H4 (cell line): ENCODE results near the gene UNC50. TPM values are rescaled to one million over a fixed set of nuclear protein-coding genes. Genes with fewer than 3 reads are reported as not detected.
"Not testable (repeated sequence)": the region's sequence is repeated elsewhere in the genome, so short reads cannot be mapped to it uniquely, and the experiment has no call there.

ENCODE experiments used
- DNase-seq: peaks from one replicate; pipeline ENCODE4 v3.0.0-alpha.2; 2015; ENCODE audit warnings: low spot score
- total RNA-seq: library from RNA; depleted of rRNA; stranded (reverse); fragments of >200 nt; shearing (Covaris generic); gene quantifications from 2 replicates; pipeline ENCODE4 v1.2.3, GENCODE V29; 2014

The UNC50 gene
- total RNA-seq, 1 experiment from 2014 or later = 78.7 TPM

DNA sequence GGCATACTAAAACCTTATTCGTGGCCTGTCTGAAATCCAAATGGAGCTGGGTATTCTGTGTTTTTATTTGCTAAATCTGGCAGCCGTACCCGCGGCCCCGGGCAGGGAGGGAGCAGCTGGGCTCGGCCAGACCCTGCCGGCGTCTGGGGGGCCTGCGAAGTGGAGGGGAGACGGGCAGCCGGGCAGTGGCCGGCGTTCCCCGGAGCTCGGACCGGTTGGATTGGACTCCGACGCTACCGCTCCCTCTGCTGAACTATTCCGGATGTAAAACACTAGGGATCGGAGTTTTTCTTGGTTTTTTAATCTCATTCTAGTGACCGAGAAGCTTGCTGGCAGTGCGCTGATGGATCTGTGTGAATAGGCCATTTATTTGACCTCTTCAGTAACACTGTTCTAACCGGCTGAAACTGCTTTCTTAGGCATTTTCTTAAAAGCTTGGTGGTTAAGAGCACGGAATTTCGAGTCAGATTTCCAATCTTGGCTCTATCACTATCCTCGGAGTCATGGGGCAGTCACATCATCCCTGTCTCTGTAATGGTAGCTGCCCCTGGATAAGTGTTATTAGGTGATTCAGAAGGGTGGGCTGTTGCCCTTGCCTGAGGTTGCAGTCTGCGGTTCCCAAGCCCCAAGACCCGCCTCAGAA lies 694 bp downstream of the UNC50 start:
- no peak for DNase-seq

DNA sequence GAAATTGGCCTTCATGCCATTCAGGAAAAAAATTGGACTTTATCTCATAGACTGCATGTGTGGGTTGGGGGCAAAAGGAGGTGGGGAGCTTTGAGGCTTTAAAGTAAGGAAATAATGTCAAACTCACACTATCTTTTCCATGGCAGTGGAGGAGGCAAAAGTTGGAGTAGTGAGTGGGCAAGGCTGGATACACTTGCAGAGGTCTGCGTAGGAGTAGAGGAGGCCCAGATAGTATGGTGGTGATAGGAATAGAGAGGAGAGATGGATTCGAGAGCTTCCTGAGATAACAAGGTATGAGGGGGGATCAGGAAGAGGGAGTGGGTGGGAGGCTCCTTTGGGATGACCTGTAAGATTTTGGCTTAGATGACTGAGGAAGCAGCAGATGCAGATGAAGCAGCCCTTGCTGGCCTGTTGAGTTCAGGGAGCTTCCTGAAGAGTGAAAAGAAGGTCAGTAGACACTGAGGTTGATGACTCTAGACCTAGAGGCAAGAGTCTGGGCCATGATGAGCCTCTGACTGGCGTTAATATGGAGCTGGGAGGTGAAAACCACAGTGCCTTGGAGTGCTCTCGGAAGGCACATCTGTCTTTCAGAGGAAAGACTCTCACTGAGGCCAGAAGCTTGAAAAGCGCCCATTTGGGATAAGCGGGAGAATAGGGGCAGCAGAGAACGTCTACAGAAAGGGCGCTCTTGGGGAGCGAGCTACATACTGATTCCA lies 5.8 kb downstream of the UNC50 start:
- DNase-seq = no peak

DNA sequence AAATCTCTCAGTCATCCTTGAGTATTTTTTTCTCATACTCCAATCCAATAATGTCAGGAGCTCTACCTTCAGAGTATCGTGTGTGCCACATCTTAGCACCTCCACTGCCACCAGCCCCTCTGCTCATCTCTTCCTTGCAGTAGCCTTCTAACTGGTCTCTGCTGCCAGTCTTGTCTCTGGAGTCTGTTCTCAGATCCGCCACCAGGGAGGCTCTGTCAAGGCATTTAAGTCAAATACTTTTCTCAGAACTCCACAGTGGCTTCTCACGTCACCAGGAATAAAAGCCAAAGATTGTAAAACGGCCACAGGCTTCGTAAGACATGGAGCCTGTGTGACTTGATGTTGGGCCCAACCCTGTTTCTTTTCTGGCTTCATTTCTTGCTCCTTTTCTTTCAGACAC lies 7.1 kb downstream of the UNC50 start:
- no peak for DNase-seq

- no peak for DNase-seq
Measured at GRCh38 chr2:98617149-98617548, 8.8 kb downstream of the UNC50 start.

DNA sequence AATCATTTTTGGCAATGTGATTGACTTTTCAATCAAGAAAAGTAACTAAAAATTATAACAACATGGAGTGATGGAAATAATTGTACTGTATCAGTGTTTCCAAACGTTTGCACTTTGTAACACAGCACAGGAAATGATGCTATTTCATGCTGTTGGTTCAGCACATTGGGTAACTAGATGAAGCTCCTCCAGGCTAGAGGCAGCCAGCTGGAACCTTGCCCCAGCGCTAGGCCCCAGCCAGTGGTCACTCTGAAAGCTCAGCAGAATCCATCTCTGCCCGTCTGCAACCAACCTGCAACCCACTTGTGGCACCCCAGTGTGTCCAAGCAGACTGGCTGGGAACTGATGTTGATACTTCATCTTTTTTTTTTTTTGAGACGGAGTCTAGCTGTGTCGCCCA lies 15.3 kb downstream of the UNC50 start:
- DNase-seq = no peak

- no peak for DNase-seq
Measured at GRCh38 chr2:98632351-98632750, 24.0 kb downstream of the UNC50 start.

- DNase-seq = peak; percentile 43
Measured at GRCh38 chr2:98634406-98635092, 26.2 kb downstream of the UNC50 start.

DNA sequence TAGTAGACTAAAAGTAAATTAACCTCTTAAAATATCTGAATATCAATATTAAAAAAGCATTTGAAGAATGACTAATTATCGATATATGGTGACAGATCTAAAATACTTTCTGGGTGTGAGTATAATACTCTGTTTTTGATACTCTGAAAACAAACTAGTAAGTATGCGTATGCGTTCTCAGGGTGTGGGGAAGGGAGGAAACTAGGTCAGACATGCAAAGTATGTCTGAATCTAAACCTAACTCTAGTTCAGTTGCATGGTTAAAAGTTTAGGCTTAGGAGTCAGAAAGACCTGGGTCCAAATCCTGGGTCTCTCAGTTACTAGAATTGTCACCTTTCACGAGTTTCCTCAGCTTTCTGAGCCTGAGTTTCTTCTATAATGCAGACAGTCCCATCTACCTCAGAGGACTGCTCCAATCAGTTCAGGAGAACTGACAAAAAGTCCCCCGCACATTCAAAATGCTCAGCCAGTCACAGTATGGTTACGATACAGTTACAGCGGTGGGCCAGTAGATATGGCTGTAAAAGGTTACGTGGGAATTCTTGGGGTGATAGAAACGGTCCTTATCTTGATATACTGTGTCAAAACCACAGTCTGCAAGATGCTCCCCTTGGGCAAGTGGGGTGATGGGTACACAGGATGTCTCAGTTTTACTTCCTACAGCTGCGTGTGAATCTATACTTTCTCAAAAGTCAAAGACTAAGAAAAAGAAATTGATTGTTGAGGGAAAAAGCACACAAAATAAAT lies 29.2 kb downstream of the UNC50 start:
- DNase-seq = no peak

GRCh38 chr2:98643496-98644100 lies 35.2 kb downstream of the UNC50 start:
- DNase-seq = no peak

- no peak for DNase-seq
Measured at GRCh38 chr2:98647636-98648035, 39.2 kb downstream of the UNC50 start.

DNA sequence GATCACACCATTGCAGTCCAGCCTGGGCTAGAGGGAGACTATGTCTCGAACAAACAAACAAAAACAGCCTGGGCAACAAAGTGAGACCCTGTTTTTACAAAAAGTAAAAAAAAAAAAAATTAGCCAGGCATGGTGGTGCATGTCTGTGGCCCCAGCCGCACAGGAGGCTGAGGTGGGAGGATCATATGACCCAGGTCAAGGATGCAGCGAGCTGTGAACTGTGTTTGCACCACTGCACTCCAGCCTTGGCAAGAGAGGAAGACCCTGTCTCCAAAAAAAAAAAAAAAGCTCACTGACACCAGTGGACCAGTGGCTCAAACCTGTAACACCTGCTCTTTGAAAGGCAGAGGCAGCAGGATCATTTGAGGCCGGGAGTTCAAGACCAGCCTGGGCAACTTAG lies 40.1 kb downstream of the UNC50 start:
- no peak for DNase-seq

GRCh38 chr2:98649135-98649991 lies 41.0 kb downstream of the UNC50 start:
- DNase-seq = peak; percentile 68

DNA sequence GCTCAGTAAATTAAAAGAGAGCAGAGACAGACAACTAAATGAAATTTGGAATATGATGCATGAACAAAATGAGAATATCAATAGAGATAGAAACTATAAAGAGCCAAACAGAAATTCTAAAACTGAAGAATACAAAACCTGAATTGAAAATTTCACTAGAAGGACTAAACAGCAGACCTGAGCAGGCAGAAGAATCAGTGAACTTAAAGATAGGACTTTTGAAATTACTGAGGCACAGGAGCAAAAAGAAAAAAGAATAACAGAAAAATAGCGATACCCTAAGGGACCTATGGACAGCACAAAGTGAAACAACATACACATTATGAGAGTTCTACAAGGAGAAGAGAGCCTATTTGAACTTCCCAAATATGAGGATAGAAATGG lies 41.6 kb downstream of the UNC50 start:
- DNase-seq = no peak

DNA sequence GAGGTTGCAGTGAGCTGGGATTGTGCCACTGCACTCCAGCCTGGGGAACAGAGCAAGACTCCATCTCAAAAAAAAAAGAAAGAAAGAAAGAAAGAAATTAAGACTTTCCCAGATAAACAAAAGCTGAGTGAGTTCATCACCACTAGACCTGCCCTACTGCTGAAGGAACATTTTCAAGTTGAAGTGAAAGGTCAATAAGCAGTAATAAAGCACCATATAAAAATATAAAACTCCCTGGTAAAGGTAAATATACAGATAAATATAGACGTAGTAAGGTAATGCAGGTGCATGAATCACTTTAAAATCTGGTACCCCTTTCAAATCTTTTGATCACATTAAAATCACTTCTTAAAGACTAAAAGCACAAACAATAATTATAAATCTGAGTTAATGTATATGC lies 42.6 kb downstream of the UNC50 start:
- no peak for DNase-seq

DNA sequence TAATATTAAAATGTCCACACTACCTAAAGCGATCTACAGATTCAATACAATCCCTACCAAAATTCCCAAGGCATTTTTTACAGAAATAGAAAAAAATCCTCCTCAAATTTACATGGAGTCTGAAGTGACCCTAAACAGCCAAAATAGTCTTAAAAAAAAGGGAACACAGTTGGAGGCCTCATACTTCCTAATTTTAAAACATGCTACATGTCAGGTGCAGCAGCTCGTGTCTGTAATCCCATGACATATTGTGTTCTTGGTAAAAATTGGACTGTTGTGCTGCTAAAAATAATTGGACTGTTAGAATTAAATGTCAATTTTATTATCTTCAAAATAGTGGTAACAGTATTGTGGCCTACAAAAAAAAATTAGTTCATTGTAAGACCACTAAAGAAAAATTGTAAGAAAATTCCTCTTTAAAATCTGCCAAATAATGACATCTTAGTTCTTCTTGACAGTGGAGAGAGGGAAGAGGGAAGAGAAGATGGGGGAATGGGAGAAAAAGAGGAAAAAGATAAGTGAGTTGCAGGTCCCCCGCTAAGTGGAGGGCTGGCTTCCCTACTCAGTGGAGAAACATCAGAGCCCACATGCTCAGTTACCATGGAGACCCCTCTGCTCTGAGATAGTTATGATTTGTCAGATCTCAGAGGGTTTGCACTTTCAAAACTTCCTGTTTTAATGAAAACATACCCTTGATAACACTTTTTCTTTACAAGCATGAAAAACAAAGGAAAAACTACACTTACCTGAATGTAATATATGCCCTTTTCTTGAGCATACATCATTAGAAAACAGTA lies 46.5 kb downstream of the UNC50 start:
- DNase-seq = no peak

GRCh38 chr2:98656800-98657199 lies 48.4 kb downstream of the UNC50 start:
- no peak for DNase-seq

DNA sequence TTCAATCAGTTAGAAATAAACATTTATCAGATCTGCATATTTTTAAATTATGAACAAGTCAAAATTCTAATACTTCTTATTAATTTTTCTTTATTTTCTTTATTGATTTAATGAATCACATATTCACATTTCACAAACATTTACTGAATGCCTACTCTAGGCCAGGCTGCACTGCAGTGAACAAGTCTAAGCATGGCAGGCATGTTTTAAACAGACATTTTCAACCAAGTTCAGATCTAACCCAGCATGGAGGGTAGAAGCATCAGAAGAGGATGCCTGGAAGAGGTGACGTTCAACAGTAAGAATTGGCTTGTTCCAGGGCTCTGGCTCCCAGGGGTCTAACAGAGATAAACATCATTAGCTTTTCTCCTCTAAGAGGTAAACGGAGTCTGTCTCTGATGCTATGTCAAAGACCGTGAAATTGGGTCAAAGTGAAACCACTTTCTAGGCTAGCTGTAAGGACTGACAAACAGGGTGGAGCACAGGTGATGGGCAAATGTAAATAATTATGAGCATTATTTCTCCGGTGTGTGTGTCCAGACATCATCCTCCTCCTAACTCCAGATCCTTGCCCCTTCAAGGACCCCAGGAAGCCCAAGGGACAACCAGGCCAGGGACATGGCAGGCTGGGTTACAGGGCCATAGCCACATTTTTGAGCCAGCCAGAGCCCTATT lies 50.6 kb downstream of the UNC50 start:
- no peak for DNase-seq

DNA sequence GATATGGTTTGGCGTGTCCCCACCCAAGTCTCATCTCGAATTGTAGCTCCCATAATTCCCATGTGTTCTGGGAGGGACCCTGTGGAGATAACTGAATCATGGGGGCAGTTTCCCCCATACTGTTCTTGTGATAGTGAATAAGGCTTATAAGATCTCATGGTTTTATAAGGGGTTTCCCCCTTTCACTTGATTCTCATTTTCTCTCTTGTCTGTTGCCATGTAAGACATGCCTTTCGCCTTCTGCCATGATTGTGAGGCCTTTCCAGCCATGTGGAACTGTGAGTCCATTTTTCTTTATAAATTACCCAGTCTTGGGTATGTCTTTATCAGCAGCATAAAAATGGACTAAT lies 51.1 kb downstream of the UNC50 start:
- DNase-seq = not testable (repeated sequence)

GRCh38 chr2:98663511-98664090 lies 55.2 kb downstream of the UNC50 start:
- no peak for DNase-seq
